GM13977 (cell line): Measurements from ENCODE around the gene OAF.

Experiments used
- DNase-seq: peaks from one replicate; pipeline ENCODE4 v3.0.0; 2012; ENCODE audit warnings: low spot score
- in situ Hi-C: fragments of 300-500 bp; cut with MboI; formaldehyde crosslinking; loops from one replicate; pipeline ENCODE4 v1.12.0; 2022; ENCODE audit warnings: low sequenced_read_pairs, low pct_unique_long_range_greater_than_20kb, mixed read lengths, inconsistent platforms; ENCODE audit not compliant: unreplicated experiment
- TF ChIP-seq, protein P1 (sequence below): IDR thresholded peaks from 2 replicates; pipeline ENCODE4 v1.5.1; 2012; ENCODE audit warnings: mild to moderate bottlenecking, control low read depth; ENCODE audit not compliant: insufficient read depth; ENCODE audit errors: extremely low read depth, missing control alignments

Gene OAF

DNA sequence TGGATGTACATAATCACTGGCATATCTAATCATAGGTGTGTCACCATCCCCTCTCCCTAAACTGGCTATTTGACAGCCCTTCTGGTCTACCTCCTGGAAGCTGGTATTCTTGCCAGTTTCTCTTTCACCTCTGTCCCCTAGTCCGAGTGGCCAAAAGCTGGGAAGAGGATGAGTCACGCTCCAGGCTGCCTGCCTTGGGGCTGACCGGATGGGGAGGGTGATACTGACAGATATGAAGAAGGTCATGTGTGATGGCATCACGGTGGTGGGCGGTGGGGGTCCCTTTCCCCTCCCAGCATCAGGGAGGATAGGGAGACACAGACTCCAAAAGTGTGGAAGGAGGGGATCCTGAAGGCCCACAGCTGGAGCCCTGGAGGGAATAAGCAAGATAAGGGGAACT lies 4.8 kb downstream of the OAF start:
- in situ Hi-C loops, result no loop called here
- TF ChIP-seq, protein P1, sequence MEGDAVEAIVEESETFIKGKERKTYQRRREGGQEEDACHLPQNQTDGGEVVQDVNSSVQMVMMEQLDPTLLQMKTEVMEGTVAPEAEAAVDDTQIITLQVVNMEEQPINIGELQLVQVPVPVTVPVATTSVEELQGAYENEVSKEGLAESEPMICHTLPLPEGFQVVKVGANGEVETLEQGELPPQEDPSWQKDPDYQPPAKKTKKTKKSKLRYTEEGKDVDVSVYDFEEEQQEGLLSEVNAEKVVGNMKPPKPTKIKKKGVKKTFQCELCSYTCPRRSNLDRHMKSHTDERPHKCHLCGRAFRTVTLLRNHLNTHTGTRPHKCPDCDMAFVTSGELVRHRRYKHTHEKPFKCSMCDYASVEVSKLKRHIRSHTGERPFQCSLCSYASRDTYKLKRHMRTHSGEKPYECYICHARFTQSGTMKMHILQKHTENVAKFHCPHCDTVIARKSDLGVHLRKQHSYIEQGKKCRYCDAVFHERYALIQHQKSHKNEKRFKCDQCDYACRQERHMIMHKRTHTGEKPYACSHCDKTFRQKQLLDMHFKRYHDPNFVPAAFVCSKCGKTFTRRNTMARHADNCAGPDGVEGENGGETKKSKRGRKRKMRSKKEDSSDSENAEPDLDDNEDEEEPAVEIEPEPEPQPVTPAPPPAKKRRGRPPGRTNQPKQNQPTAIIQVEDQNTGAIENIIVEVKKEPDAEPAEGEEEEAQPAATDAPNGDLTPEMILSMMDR, result no peak
- DNase-seq, result no peak

DNA sequence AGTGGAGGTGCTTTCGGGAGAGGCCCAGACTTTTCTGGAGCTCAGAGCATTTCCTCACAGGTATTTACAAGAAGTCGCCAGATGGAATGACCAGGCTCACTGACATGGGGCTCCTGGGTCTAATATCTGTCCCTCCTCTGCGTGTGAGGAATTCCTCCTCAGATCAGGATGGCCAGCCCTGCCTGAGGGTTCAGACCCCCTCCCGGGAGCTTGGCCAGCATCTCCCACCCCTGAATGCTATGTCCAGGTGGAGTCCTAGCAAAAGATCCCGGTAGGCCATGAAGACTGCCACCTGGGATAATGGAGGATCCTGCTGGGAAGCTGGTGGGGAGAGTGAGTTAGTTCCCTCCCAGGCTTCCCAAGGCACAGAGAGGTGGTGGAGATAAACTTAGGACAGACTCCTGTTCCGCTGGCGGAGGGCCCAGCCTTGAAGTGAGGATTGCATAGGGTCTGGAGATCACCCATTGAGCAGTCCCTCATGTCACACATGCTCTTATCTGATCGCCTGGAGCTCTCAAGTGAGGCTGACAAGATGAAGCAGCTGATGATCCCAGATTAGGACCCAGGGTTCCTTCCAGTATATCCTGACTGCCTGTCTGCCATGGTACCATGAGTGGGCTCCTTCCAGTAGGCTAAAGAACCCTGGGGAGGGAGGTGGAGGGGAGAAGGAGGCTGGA lies 5.7 kb downstream of the OAF start:
- DNase-seq, result no peak
- in situ Hi-C loops, result no loop called here
- TF ChIP-seq, protein P1, result no peak

DNA sequence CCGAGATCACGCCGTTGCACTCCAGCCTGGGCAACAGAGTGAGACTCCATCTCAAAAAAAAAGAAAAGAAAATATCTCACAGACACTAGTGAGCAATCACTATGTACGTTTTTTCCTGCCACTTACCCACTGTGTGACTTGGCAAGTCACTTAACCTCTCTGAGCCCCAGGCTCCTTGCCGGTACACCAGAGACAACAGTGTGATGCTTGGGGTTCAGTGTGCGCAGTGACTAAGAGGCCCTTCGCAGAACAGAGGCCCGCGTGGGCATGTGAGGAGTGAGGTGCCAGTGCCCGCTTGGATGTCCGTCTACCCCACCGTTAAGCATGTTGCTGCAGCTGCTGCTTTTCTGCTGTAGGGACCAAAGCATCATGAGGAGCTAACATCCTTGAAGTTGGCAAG lies 6.7 kb downstream of the OAF start:
- in situ Hi-C loops, result no loop called here
- TF ChIP-seq, protein P1, result no peak
- DNase-seq, result no peak

DNA sequence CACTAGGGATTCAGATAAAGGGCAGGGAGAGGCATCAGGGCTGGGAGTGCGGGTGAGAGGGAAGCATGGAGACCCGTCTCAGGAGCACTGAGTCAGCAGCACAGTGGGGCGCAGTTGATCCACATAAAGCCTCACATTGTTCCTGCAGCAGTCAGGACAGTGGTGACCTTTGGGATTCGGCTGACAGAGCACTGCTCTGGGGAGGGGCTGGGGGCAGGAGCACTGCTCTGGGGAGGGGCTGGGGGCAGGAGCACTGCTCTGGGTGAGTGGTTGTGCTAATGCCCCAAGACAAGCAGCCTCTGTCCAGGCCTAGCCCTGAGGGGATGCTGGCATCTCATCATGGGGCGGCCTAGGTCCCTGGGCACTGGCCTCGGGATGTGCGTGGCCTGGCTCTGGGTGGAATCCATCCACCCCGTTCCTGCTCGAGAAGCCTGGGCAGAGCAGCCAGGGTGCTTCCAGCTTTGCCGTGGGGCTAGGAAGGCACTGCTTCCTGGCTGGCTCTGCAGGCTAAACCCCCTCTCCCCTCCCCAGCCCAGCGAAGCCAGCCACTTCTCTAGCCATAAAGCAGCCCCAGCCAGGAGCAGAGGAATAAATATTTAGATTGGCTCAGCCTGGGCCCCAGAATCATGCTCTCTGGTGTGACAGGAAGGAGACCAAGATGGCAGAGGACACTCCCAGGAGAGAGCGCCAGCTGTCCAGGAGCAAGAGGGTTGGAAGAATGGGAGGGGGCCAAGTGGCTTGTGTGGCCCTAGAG lies 7.3 kb downstream of the OAF start:
- in situ Hi-C loops, result no loop called here
- TF ChIP-seq, protein P1, result no peak
- no peak for DNase-seq

DNA sequence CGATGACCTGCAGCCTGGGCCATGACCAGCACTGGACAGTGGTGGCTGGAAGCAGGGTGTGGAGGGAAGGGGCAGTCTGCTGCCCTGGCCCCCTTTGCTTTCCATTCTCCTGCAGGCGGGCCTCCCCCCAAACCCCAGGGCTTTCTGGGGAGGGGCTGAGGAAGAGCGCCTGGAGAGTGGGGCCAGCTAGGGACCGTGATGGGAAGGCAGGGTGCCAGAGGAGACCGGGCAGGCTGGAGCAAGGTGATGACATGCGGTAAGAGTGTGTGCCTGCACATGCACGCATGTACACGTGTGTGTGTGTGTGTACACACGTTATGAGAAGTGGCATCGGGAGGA lies 7.8 kb downstream of the OAF start:
- in situ Hi-C loops, result no loop called here

DNA sequence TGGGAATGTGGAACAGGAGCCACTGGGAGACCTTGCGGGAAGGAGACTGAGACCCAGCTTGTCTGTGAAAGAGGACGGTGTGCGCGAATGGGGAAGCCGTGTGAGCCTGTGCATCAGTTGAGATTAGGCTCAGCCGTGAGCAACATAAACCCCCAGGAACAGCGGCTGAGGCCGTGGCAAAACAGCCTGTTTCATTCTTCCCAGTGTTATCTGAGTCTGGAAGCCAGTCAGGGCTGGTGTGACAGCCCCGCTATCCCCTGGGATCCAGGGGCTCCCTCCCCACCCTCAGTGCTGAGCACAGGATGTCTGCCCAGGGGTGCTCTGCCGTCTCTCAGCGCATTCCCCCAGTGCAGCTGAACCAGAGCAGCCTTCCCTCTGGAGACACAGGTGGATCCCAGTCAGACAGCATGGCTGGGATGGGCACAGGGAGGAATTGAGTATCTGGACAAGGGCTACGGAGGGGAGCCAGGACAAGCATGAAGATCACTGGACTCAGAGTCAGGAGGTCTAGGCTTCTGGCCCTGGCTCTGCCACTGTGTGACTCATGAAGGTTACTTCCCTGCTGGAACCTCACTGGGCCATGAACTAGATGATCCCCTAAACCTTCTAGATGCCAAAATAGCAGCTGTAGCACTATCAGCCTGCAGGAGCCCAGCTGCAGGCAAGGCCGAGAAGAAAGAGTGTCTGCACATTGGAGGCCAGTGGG lies 8.6 kb downstream of the OAF start:
- no peak for DNase-seq
- in situ Hi-C loops, result no loop called here
- TF ChIP-seq, protein P1, result no peak

More for the DNA sequence above, 7.8 kb downstream of the OAF start:
- TF ChIP-seq, protein P1, result no peak
- DNase-seq, result no peak
